Measurements from ENCODE around the gene PIEZO2. TPM values are rescaled to one million over a fixed set of nuclear protein-coding genes. Genes with fewer than 3 reads are reported as not detected.

PIEZO2 gene
- total and polyA plus RNA-seq, 4 donors = 2.6 to 233 (median 18.8) TPM

- DNase-seq (no peak), ATAC-seq (ENCODE audit: insufficient read depth, low FRiP score) (no peak)
- no peaks in the 10 kb centered on the region for H3K9me3 ChIP-seq (ENCODE audit: control insufficient read depth in 4 of 4, insufficient read depth in 3 of 4, low read length in 3 of 4)
- H3K27me3 ChIP-seq (ENCODE audit: control insufficient read depth in 3 of 3, insufficient read depth in 3 of 3, low read length in 2 of 3) = no peaks in the 10 kb centered on the region
- H3K4me1 ChIP-seq (ENCODE audit: control insufficient read depth in 5 of 5, insufficient read depth in 5 of 5, low read length in 5 of 5) = no peaks in the 10 kb centered on the region
- H3K27ac ChIP-seq (ENCODE audit: low read depth in 1 of 2, low read length in 1 of 2) = no peak overlapping the region
- no peak overlapping the region for H3K9ac ChIP-seq (ENCODE audit: insufficient read depth in 1 of 2, low read length in 2 of 2)
- H3K36me3 ChIP-seq (ENCODE audit: control insufficient read depth in 4 of 4, insufficient read depth in 4 of 4, low read length in 4 of 4) = peaks cover 0 to 79% (median 35%) of the 10 kb centered on the region in 4 donors
- no peak overlapping the region for H3K4me3 ChIP-seq
- no peak for TF ChIP-seq CTCF (IDR thresholded peaks at IDR 0.05; ENCODE audit: control extremely low read depth, extremely low read depth)
Observed at GRCh38 chr18:10757349-10757748, 392.0 kb downstream of the PIEZO2 start.

- Histone ChIP-seq H3K9ac (ENCODE audit: insufficient read depth in 1 of 2, low read length in 2 of 2) (no peak overlapping the region), H3K36me3 (ENCODE audit: control insufficient read depth in 4 of 4, insufficient read depth in 4 of 4, low read length in 4 of 4) (peaks cover 0 to 80% (median 35%) of the 10 kb centered on the region in 4 donors), H3K4me3 (no peak overlapping the region), H3K9me3 (ENCODE audit: control insufficient read depth in 4 of 4, insufficient read depth in 3 of 4, low read length in 3 of 4) (no peaks in the 10 kb centered on the region), H3K4me1 (ENCODE audit: control insufficient read depth in 5 of 5, insufficient read depth in 5 of 5, low read length in 5 of 5) (peaks cover 0 to 5% (median 0%) of the 10 kb centered on the region in 5 donors), H3K27me3 (ENCODE audit: control insufficient read depth in 3 of 3, insufficient read depth in 3 of 3, low read length in 2 of 3) (no peaks in the 10 kb centered on the region), H3K27ac (ENCODE audit: low read depth in 1 of 2, low read length in 1 of 2) (no peak overlapping the region)
- ATAC-seq (ENCODE audit: insufficient read depth, low FRiP score) (no peak), DNase-seq (no peak)
- no peak for TF ChIP-seq CTCF (IDR thresholded peaks at IDR 0.05; ENCODE audit: control extremely low read depth, extremely low read depth)
- 76 to 89% methylated on average over 1 of the region's 1 CpG for WGBS, 2 donors
Observed at GRCh38 chr18:10755855-10756254, 393.5 kb downstream of the PIEZO2 start.

DNA sequence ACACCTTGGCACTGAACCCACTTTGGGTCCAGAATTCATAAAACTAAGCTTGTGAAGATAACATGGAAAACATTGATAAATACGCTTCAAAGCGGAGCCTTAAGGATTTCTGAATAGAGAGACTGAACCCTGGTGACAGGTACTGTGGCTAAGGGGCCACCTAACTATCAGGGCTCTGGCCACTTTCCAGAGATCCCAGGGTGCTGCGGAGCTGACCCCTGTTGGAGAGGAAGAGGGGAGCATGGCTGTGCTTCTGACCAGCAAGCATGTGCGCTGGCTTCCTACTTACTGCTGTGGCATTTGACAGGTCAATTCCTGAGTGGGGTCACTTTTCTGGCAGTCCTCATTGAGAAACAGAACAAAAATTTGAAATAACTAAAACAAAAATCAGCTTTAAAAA lies 395.2 kb downstream of the PIEZO2 start:
- H3K36me3 ChIP-seq (ENCODE audit: control insufficient read depth in 4 of 4, insufficient read depth in 4 of 4, low read length in 4 of 4) = peaks cover 0 to 83% (median 33%) of the 10 kb centered on the region in 4 donors
- no peak overlapping the region for H3K9ac ChIP-seq (ENCODE audit: insufficient read depth in 1 of 2, low read length in 2 of 2)
- TF ChIP-seq CTCF (IDR thresholded peaks at IDR 0.05; ENCODE audit: control extremely low read depth, extremely low read depth) = no peak
- DNase-seq (no peak), ATAC-seq (ENCODE audit: insufficient read depth, low FRiP score) (no peak)
- peaks cover 0 to 1% (median 0%) of the 10 kb centered on the region in 4 donors for H3K9me3 ChIP-seq (ENCODE audit: control insufficient read depth in 4 of 4, insufficient read depth in 3 of 4, low read length in 3 of 4)
- 88 to 98% methylated on average over 4 of the region's 4 CpGs for WGBS, 2 donors
- no peaks in the 10 kb centered on the region for H3K27me3 ChIP-seq (ENCODE audit: control insufficient read depth in 3 of 3, insufficient read depth in 3 of 3, low read length in 2 of 3)
- no peak overlapping the region for H3K27ac ChIP-seq (ENCODE audit: low read depth in 1 of 2, low read length in 1 of 2)
- H3K4me3 ChIP-seq = no peak overlapping the region
- peaks cover 0 to 5% (median 0%) of the 10 kb centered on the region in 5 donors for H3K4me1 ChIP-seq (ENCODE audit: control insufficient read depth in 5 of 5, insufficient read depth in 5 of 5, low read length in 5 of 5)

GRCh38 chr18:10752382-10752781 lies 397.0 kb downstream of the PIEZO2 start:
- Histone ChIP-seq H3K4me3 (no peak overlapping the region), H3K36me3 (ENCODE audit: control insufficient read depth in 4 of 4, insufficient read depth in 4 of 4, low read length in 4 of 4) (peaks cover 0 to 82% (median 34%) of the 10 kb centered on the region in 4 donors), H3K27ac (ENCODE audit: low read depth in 1 of 2, low read length in 1 of 2) (no peak overlapping the region), H3K27me3 (ENCODE audit: control insufficient read depth in 3 of 3, insufficient read depth in 3 of 3, low read length in 2 of 3) (no peaks in the 10 kb centered on the region), H3K4me1 (ENCODE audit: control insufficient read depth in 5 of 5, insufficient read depth in 5 of 5, low read length in 5 of 5) (peaks cover 0 to 5% (median 0%) of the 10 kb centered on the region in 5 donors), H3K9ac (ENCODE audit: insufficient read depth in 1 of 2, low read length in 2 of 2) (no peak overlapping the region), H3K9me3 (ENCODE audit: control insufficient read depth in 4 of 4, insufficient read depth in 3 of 4, low read length in 3 of 4) (peaks cover 0 to 1% (median 0%) of the 10 kb centered on the region in 4 donors)
- whole genome bisulfite sequencing, 2 donors = 70 to 83% methylated on average over 8 of the region's 8 CpGs
- no peak for TF ChIP-seq CTCF (IDR thresholded peaks at IDR 0.05; ENCODE audit: control extremely low read depth, extremely low read depth)
- no peak for ATAC-seq (ENCODE audit: insufficient read depth, low FRiP score)
- DNase-seq = no peak
